ENCODE results near the gene CD22. TPM values are rescaled to one million over a fixed set of nuclear protein-coding genes. Genes with fewer than 3 reads are reported as not detected.

Gene CD22
- total RNA-seq, 4 donors from 2014 or later, result 10.9 to 207 (median 15.7) TPM; not detected in 1

GRCh38 chr19:35307931-35308330 lies 21.1 kb upstream of the CD22 start:
- H3K27ac ChIP-seq, result no peak overlapping the region
- no peak overlapping the region for H3K4me3 ChIP-seq
- DNase-seq, result no peak
- H3K9me3 ChIP-seq, result no peaks in the 10 kb centered on the region
- no peak for TF ChIP-seq CTCF (IDR thresholded peaks at IDR 0.05)
- no peak for TF ChIP-seq POLR2A (IDR thresholded peaks at IDR 0.05)
- no peaks in the 10 kb centered on the region for H3K36me3 ChIP-seq
- H3K27me3 ChIP-seq, result no peaks in the 10 kb centered on the region
- no peaks in the 10 kb centered on the region for H3K4me1 ChIP-seq

- Histone ChIP-seq H3K36me3 (no peaks in the 10 kb centered on the region), H3K4me1 (no peaks in the 10 kb centered on the region), H3K9me3 (no peaks in the 10 kb centered on the region), H3K27ac (no peak overlapping the region), H3K27me3 (no peaks in the 10 kb centered on the region), H3K4me3 (no peak overlapping the region)
- DNase-seq, result no peak
- TF ChIP-seq CTCF (IDR thresholded peaks at IDR 0.05) (no peak), POLR2A (IDR thresholded peaks at IDR 0.05) (no peak)
Measured at GRCh38 chr19:35308910-35309309, 20.1 kb upstream of the CD22 start.

- no peak for DNase-seq
- peak overlapping the region in 2 of 4 donors; percentile 5 to 22 for H3K27ac ChIP-seq
- H3K4me3 ChIP-seq, result no peak overlapping the region
- no peaks in the 10 kb centered on the region for H3K27me3 ChIP-seq
- no peaks in the 10 kb centered on the region for H3K36me3 ChIP-seq
- H3K4me1 ChIP-seq, result no peaks in the 10 kb centered on the region
- TF ChIP-seq POLR2A (IDR thresholded peaks at IDR 0.05), result no peak
- no peak for TF ChIP-seq CTCF (IDR thresholded peaks at IDR 0.05)
- no peaks in the 10 kb centered on the region for H3K9me3 ChIP-seq
Measured at GRCh38 chr19:35309481-35310279, 19.3 kb upstream of the CD22 start.

- H3K9me3 ChIP-seq, result no peaks in the 10 kb centered on the region
- H3K27ac ChIP-seq, result peak overlapping the region in 1 of 4 donors; percentile 22
- no peaks in the 10 kb centered on the region for H3K27me3 ChIP-seq
- H3K4me1 ChIP-seq, result no peaks in the 10 kb centered on the region
- H3K4me3 ChIP-seq, result no peak overlapping the region
- H3K36me3 ChIP-seq, result no peaks in the 10 kb centered on the region
- no peak for DNase-seq
- no peak for TF ChIP-seq CTCF (IDR thresholded peaks at IDR 0.05)
- no peak for TF ChIP-seq POLR2A (IDR thresholded peaks at IDR 0.05)
Measured at GRCh38 chr19:35310331-35310730, 18.7 kb upstream of the CD22 start.

- Histone ChIP-seq H3K36me3 (no peaks in the 10 kb centered on the region), H3K9me3 (no peaks in the 10 kb centered on the region), H3K27me3 (no peaks in the 10 kb centered on the region), H3K4me1 (no peaks in the 10 kb centered on the region), H3K4me3 (no peak overlapping the region), H3K27ac (no peak overlapping the region)
- TF ChIP-seq POLR2A (IDR thresholded peaks at IDR 0.05), result no peak
- TF ChIP-seq CTCF (IDR thresholded peaks at IDR 0.05), result no peak
- no peak for DNase-seq
Measured at GRCh38 chr19:35310811-35311465, 18.0 kb upstream of the CD22 start.
